Activated CD4-positive, alpha-beta T cell treated with anti-CD3 and anti-CD28 coated beads, Interleukin-2, amount 10 ng/mL, durations not matched to agents 24 days and 14 days (primary cell): ENCODE measurements around the gene CNOT9. TPM values are rescaled to one million over a fixed set of nuclear protein-coding genes. Genes with fewer than 3 reads are reported as not detected.
A peak's percentile ranks its signal among the peaks of the same experiment; 100 is the strongest.

ENCODE experiments used
- DNase-seq: peaks from one replicate; pipeline ENCODE4 v3.0.0; 2022
- H3K27ac Mint-ChIP-seq: one replicate; pipeline ENCODE4 v1.8.0; 2022; ENCODE audit warnings: mild to moderate bottlenecking, mixed read lengths
- H3K27me3 Mint-ChIP-seq: one replicate; pipeline ENCODE4 v1.8.0; 2022; ENCODE audit warnings: mixed read lengths
- H3K36me3 Mint-ChIP-seq: one replicate; pipeline ENCODE4 v1.8.0; 2022; ENCODE audit warnings: low read depth, mild to moderate bottlenecking, mixed read lengths
- H3K4me1 Mint-ChIP-seq: one replicate; pipeline ENCODE4 v1.8.0; 2021; ENCODE audit warnings: mixed read lengths
- H3K4me3 Mint-ChIP-seq: one replicate; pipeline ENCODE4 v1.8.0; 2022; ENCODE audit warnings: mild to moderate bottlenecking, moderate library complexity, mixed read lengths
- H3K9me3 Mint-ChIP-seq: one replicate; pipeline ENCODE4 v1.8.0; 2021; ENCODE audit warnings: mixed read lengths
- intact Hi-C: fragments of 100-400 bp; cut with micrococcal nuclease; formaldehyde crosslinking; loops from one replicate; pipeline ENCODE4 v1.15.1; 2023
- total RNA-seq: library from RNA; stranded (reverse); gene quantifications from 2 replicates; pipeline ENCODE4 v1.2.3, GENCODE V29; 2022

The CNOT9 gene
- total RNA-seq, 1 donor from 2014 or later = 131 TPM

DNA sequence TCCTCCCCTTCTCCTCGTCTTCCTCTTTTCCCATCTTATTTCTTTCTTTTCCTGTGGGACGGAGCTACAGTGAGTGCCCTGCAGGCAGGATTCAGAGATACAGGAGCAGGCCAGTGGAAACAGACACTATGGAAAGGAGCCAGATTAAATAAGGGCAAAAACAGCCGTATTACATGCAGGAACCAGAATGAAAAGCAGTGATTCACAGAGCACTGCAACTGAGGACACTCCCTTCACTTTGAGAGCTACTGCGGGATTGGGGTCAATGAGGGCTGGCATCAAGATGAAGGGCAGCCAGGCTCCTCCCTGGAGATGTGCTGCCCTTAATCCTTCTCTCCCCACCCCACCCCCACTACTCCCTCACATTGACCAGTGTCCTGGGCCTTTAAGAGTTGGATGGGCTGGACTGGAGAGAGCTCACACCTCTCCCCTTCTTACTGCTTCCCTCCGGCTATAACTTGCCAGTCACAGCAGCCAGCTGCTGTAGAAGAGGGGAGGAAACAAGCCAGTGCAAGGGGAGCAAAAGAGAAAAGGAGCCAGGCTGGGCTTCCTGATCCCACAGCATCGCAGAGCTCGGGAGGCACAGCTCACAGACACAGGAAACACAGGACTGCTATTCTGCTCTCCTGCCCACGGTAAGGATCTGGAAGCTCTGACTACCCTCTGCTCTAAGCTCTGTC lies 38.9 kb downstream of the CNOT9 start, which contains the start of gene PLCD4:
Gene PLCD4 (plus strand): TSS at position 464 of the 680 bp plus-strand sequence. CDS start 7,841 bp downstream, outside the sequence.
- Mint-ChIP-seq H3K4me1 (no peaks in the 10 kb centered on the region), H3K4me3 (no peak within 1 kb of the TSS), H3K9me3 (no peaks in the 10 kb centered on the region), H3K27me3 (peaks cover 14% of the 10 kb centered on the region), H3K27ac (no peak within 1 kb of the TSS), H3K36me3 (no peaks in the 10 kb centered on the region)
- no peak for DNase-seq
- intact Hi-C loops = no loop called here

DNA sequence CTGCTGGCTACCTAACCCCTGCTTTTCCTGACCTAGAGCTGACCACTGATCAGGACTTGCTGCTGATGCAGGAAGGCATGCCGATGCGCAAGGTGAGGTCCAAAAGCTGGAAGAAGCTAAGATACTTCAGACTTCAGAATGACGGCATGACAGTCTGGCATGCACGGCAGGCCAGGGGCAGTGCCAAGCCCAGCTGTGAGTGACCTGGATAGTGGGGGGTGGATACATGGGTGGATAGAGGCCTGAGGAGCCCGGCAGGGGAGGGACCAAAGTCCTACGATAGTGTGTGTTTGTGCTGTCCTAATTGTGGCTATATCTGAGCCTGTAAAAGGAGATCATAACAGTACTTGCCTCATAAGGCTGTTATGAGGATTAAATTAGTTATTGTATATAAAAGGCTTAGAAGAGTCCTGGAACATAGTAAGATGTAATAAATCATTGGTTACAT lies 47.3 kb downstream of the CNOT9 start:
- DNase-seq = no peak
- no peaks in the 10 kb centered on the region for H3K36me3 Mint-ChIP-seq
- intact Hi-C loops = no loop called here
- H3K4me3 Mint-ChIP-seq = no peak overlapping the region
- H3K27ac Mint-ChIP-seq = no peak overlapping the region
- H3K9me3 Mint-ChIP-seq = no peaks in the 10 kb centered on the region
- H3K4me1 Mint-ChIP-seq = no peaks in the 10 kb centered on the region
- H3K27me3 Mint-ChIP-seq = peaks cover 3% of the 10 kb centered on the region

DNA sequence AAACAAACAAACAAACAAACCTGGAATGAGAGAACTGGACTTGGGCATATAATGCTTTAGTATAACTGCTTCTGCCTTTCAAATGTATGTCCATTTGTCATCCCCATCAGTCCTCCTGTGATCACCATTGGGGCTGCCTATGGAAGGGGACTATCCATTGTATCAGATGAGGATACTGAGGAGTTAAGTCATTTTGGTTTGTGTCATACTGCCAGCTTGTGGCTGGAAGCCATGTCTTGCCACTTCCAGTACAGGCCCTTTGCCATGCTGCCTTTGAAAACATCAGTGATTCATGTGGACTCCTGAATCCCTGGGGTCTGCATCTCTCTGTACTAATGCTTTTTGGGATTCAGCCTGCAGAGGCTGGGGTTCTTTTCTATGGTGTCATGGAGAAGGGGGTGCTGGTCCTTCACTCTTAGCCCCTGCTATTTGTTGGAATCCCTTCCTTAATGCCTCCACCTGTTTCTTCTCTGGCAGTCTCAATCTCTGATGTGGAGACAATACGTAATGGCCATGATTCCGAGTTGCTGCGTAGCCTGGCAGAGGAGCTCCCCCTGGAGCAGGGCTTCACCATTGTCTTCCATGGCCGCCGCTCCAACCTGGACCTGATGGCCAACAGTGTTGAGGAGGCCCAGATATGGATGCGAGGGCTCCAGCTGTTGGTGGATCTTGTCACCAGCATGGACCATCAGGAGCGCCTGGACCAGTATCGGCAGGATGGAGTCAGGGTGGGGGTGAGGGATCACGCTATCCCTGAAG lies 49.6 kb downstream of the CNOT9 start:
- no peaks in the 10 kb centered on the region for H3K27me3 Mint-ChIP-seq
- no peaks in the 10 kb centered on the region for H3K9me3 Mint-ChIP-seq
- no peak overlapping the region for H3K4me3 Mint-ChIP-seq
- H3K36me3 Mint-ChIP-seq = no peaks in the 10 kb centered on the region
- peaks cover 2% of the 10 kb centered on the region for H3K4me1 Mint-ChIP-seq
- intact Hi-C loops = no loop called here
- no peak overlapping the region for H3K27ac Mint-ChIP-seq
- DNase-seq = no peak

DNA sequence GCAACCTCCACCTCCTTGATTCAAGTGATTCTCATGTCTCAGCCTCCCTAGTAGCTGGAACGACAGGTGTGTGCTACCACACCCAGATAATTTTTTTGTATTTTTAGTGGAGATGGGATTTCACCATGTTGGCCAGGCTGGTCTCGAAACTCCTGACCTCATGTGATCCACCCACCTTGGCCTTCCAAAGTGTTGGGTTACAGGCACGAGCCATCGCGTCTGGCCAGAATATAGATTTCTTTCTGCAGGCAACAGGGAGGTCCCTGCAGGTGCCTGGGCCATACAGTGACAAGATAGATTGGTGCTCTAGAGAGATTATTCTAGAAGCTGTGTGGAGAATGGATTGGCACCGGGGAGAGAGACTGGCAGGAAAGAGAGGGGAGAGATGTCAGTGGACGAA lies 52.4 kb downstream of the CNOT9 start:
- Mint-ChIP-seq H3K27me3 (no peaks in the 10 kb centered on the region), H3K4me3 (no peak overlapping the region), H3K36me3 (no peaks in the 10 kb centered on the region), H3K4me1 (peaks cover 2% of the 10 kb centered on the region), H3K27ac (no peak overlapping the region), H3K9me3 (no peaks in the 10 kb centered on the region)
- intact Hi-C loops = no loop called here
- DNase-seq = no peak

DNA sequence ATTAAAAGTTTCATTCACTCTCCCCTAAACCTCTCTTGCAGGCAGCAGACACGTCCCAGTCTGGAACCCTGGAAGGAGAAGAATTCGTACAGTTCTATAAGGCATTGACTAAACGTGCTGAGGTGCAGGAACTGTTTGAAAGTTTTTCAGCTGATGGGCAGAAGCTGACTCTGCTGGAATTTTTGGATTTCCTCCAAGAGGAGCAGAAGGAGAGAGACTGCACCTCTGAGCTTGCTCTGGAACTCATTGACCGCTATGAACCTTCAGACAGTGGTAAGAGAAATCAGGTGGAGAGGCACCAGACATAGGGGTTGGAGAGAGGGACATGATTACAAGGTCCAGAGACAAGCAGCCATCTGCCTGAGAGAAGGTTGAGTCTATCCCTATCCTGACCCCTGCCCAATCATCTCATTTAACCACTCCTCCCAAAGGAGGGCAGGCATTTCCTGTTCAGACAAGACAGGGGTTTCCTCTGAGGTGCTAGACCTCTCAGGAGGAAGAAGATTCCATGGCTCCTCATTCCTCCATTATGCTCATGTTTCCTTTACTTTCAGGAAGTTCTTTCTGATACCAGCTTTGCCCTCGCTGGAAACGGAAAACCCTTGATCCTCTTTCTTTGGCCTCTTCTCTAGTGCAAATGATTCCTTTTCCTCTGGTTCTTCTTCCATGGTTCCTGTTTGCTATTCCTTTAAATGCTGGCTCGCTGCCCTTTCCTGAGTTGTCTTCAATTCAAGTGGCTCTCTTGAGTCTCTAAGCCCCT lies 54.1 kb downstream of the CNOT9 start:
- intact Hi-C loops = no loop called here
- no peaks in the 10 kb centered on the region for H3K36me3 Mint-ChIP-seq
- no peak for DNase-seq
- no peak overlapping the region for H3K27ac Mint-ChIP-seq
- H3K4me1 Mint-ChIP-seq = peaks cover 2% of the 10 kb centered on the region
- H3K27me3 Mint-ChIP-seq = no peaks in the 10 kb centered on the region
- H3K4me3 Mint-ChIP-seq = no peak overlapping the region
- no peaks in the 10 kb centered on the region for H3K9me3 Mint-ChIP-seq

DNA sequence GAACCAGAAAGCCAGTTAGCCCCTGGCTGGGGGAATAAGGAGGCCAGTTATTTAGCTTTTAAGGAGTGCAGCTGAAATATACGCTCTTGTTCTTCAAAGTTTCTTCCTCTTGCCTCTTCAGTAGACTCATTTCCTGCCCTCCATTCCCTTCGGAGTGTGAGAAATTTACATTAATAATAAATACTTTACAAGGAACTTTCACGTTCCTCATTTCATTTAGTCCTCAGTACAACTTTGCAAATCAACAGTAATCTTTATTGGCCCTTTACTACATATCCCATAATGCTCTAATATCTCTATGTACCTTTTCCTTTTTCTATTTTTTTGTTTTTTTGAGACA lies 54.7 kb downstream of the CNOT9 start:
- no peaks in the 10 kb centered on the region for H3K27me3 Mint-ChIP-seq
- DNase-seq = no peak
- H3K27ac Mint-ChIP-seq = no peak overlapping the region
- intact Hi-C loops = no loop called here
- no peaks in the 10 kb centered on the region for H3K36me3 Mint-ChIP-seq
- H3K4me3 Mint-ChIP-seq = no peak overlapping the region
- H3K9me3 Mint-ChIP-seq = no peaks in the 10 kb centered on the region
- peaks cover 5% of the 10 kb centered on the region for H3K4me1 Mint-ChIP-seq

DNA sequence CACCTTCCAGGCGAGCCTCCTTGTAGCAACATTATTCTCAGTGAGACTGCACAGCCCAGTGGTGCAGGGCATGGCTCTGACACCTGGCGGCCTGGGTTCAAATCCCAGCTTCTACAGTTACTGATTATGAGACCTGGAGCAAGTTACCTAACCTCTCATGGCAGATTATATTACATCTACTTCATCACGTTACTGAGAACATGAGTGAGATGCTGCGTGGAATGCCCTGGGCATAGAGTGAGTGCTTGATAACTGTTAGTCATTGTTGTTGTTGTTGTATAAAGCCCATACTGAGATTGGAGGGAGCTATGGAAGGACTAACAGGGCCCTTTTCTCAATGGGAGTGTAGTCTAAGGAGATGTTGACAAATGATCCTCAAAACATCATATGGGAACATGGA lies 57.7 kb downstream of the CNOT9 start:
- Mint-ChIP-seq H3K36me3 (no peaks in the 10 kb centered on the region), H3K9me3 (no peaks in the 10 kb centered on the region), H3K27me3 (no peaks in the 10 kb centered on the region), H3K4me1 (peaks cover 5% of the 10 kb centered on the region), H3K27ac (no peak overlapping the region), H3K4me3 (no peak overlapping the region)
- intact Hi-C loops = no loop called here
- DNase-seq = no peak

DNA sequence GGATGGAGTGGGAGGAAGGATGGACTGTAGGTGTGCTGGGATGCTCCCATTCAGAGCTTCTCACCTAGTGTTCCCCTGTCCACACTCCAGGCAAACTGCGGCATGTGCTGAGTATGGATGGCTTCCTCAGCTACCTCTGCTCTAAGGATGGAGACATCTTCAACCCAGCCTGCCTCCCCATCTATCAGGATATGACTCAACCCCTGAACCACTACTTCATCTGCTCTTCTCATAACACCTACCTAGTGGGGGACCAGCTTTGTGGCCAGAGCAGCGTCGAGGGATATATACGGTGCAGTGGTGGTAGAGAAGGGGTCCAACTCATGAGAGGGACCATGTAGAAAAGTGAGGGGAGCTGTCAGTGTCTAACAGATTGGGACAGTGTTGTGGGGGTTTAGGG lies 59.3 kb downstream of the CNOT9 start:
- Mint-ChIP-seq H3K27ac (no peak overlapping the region), H3K4me1 (peaks cover 5% of the 10 kb centered on the region), H3K4me3 (no peak overlapping the region), H3K27me3 (no peaks in the 10 kb centered on the region), H3K36me3 (no peaks in the 10 kb centered on the region), H3K9me3 (no peaks in the 10 kb centered on the region)
- no peak for DNase-seq
- intact Hi-C loops = no loop called here

DNA sequence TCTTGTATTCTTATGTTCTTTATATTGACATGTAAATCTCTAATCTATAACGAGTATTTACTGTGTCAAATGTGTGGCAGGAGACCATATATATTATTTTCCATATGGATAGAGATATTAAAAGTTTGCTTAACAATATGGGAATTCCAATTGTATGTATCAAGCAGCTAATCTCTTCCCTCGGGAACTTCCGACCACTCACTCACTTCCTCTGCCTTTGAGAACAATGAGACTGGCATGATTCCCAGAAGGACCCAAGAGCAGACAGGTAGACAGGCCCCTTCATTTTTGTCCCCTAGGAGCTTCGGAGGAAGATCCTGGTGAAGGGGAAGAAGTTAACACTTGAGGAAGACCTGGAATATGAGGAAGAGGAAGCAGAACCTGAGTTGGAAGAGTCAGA lies 63.2 kb downstream of the CNOT9 start:
- Mint-ChIP-seq H3K9me3 (no peaks in the 10 kb centered on the region), H3K27ac (no peak overlapping the region), H3K27me3 (no peaks in the 10 kb centered on the region), H3K4me1 (peaks cover 3% of the 10 kb centered on the region), H3K4me3 (no peak overlapping the region), H3K36me3 (peaks cover 23% of the 10 kb centered on the region)
- intact Hi-C loops = no loop called here
- DNase-seq = no peak

DNA sequence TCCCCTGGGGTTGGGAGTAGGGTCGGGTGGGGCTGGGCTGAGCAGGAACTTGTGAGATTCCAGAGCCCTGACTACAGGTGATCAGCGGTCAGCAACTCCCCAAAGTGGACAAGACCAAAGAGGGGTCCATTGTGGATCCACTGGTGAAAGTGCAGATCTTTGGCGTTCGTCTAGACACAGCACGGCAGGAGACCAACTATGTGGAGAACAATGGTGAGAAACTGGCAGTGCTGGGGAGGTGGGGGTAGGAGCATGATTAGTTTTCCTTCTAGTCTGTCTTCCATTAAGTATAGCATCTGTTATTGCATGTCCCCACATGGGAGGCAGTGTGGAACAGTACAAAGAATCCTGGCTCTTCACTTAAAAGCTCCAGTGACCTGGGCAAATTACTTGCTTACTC lies 67.1 kb downstream of the CNOT9 start:
- peaks cover 51% of the 10 kb centered on the region for H3K36me3 Mint-ChIP-seq
- DNase-seq = no peak
- H3K9me3 Mint-ChIP-seq = no peaks in the 10 kb centered on the region
- no peaks in the 10 kb centered on the region for H3K4me1 Mint-ChIP-seq
- H3K27ac Mint-ChIP-seq = no peak overlapping the region
- intact Hi-C loops = no loop called here
- no peak overlapping the region for H3K4me3 Mint-ChIP-seq
- H3K27me3 Mint-ChIP-seq = no peaks in the 10 kb centered on the region

DNA sequence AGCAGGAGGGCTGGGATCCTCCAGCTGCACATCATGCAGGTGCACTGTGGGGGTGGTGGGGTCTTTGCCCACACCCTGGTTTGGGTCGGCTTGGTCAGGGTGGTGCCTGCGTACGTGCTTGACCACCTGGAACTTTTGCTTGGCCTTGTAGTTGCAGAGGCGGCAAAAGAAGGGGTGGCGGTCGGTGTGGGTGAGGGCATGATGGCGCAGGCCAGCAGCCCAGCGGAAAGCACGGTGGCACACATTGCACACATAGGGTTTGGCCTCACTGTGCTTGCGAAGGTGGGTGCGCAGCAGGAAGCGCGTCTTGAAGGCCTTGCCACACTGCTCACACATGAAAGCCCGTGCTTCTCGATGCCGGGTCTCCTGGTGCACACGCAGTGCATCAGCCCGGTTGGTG lies 69.7 kb downstream of the CNOT9 start:
- no peak overlapping the region for H3K27ac Mint-ChIP-seq
- peaks cover 60% of the 10 kb centered on the region for H3K36me3 Mint-ChIP-seq
- no peaks in the 10 kb centered on the region for H3K9me3 Mint-ChIP-seq
- DNase-seq = no peak
- H3K27me3 Mint-ChIP-seq = no peaks in the 10 kb centered on the region
- no peak overlapping the region for H3K4me3 Mint-ChIP-seq
- no peaks in the 10 kb centered on the region for H3K4me1 Mint-ChIP-seq
- intact Hi-C loops = no loop called here

DNA sequence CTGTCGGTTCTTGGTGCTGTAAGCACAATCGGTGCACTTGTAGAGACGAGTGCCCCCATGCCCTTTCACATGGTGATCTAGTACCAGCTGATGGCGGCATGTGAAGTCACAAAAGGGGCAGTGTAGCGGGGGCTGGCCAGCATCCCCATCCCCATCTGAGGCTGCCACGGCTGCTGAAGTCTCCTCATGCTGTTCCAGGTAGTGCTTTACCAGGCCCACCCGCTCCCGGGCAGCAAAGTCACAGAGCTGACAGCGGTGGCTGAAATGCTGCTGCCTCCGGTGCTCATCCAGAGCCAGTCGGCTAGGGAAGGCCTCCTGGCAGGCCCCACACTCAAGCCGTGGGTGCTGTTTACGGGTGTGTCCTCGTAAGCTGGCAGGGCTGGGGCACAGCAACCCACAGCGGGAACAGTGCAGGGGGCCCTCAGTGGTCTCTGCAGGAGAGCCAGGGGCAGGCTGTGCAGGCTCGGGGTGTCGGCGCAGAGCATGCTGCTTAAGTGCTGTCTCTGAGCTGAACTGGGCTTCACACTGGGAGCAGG lies 73.5 kb downstream of the CNOT9 start:
- Mint-ChIP-seq H3K36me3 (peaks cover 59% of the 10 kb centered on the region), H3K9me3 (no peaks in the 10 kb centered on the region), H3K4me3 (no peak overlapping the region), H3K4me1 (no peaks in the 10 kb centered on the region), H3K27me3 (no peaks in the 10 kb centered on the region), H3K27ac (no peak overlapping the region)
- intact Hi-C loops = no loop called here
- DNase-seq = no peak

DNA sequence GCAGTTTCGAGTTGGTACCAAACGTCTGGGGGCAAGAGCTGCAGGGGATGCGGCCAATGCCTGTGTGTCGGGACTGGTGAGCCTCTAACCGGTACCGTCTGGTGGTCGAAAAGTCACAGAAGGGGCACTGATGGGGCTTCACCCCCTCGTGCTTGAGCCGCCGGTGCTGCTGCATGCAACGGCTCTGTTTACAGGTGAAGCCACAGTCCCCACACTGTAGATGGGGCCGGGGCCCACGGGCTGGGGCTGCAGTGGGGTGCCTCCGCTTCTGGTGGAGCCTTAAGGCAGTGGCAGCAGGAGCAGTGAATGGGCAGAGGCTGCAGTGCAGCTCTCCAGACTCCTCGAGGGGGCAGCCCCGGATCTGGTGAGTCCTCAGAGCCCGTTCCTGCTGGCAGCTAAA lies 74.1 kb downstream of the CNOT9 start:
- Mint-ChIP-seq H3K4me1 (no peaks in the 10 kb centered on the region), H3K27ac (no peak overlapping the region), H3K36me3 (peaks cover 60% of the 10 kb centered on the region), H3K9me3 (no peaks in the 10 kb centered on the region), H3K27me3 (no peaks in the 10 kb centered on the region), H3K4me3 (no peak overlapping the region)
- DNase-seq = no peak
- intact Hi-C loops = no loop called here

DNA sequence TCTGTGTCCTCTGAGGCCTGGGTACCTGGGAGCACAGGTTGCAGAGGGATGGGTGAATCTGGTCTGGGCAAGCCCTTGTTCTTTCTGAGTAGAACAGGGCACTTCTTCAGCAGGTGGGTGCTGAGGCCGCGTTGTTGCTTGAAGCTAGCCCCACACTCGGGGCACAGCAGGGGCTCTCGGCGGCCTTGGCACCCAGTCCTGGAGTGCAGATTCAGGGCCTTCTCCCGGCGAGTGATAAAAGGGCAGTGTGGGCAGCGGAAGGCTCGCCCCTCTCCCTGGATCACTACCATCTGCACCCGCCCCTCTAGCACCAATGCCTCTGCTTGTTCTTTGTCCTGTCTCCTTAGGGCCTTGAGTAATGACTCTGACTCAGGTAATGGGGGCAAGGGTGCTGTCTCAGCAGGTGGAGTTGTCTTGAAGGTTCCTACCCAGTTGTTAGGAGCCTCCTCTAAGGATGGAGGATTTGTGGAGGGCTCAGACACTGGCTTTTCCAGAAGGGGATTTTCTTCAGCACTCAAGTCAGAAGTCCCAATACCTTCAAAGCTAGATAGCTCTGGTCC lies 75.2 kb downstream of the CNOT9 start:
- no peak overlapping the region for H3K4me3 Mint-ChIP-seq
- H3K36me3 Mint-ChIP-seq = peaks cover 62% of the 10 kb centered on the region
- peak overlapping the region; percentile 36 for H3K27ac Mint-ChIP-seq
- DNase-seq = no peak
- no peaks in the 10 kb centered on the region for H3K9me3 Mint-ChIP-seq
- intact Hi-C loops = no loop called here
- peaks cover 4% of the 10 kb centered on the region for H3K4me1 Mint-ChIP-seq
- no peaks in the 10 kb centered on the region for H3K27me3 Mint-ChIP-seq
